ENCODE results near the gene MAGEB1. TPM values are rescaled to one million over a fixed set of nuclear protein-coding genes. Genes with fewer than 3 reads are reported as not detected.

The MAGEB1 gene
- polyA plus RNA-seq (2013, experiment 1 of 2; ENCODE audit: insufficient read length) = not detected
- not detected for polyA plus RNA-seq (2013, experiment 2 of 2; ENCODE audit: insufficient read length)

GRCh38 chrX:30246769-30247489 is at the start of gene MAGEB1:
MAGEB1 (plus strand) TSS chrX:30247146; CDS start chrX:30250494, 3,348 bp downstream.
- DNase-seq = no peak

GRCh38 chrX:30212172-30212571 is 34.8 kb upstream of the MAGEB1 start:
- no peak for DNase-seq

GRCh38 chrX:30215357-30215843 is 31.5 kb upstream of the MAGEB1 start, which contains the start of gene MAGEB2:
MAGEB2 (plus strand) TSS chrX:30215563; CDS start chrX:30218581, 3,018 bp downstream.
- no peak for DNase-seq

GRCh38 chrX:30217465-30217864 is 29.5 kb upstream of the MAGEB1 start:
- no peak for DNase-seq

- no peak for DNase-seq
Measured at GRCh38 chrX:30219372-30219771, 27.6 kb upstream of the MAGEB1 start.

- DNase-seq = no peak
Measured at GRCh38 chrX:30220661-30221060, 26.3 kb upstream of the MAGEB1 start.

GRCh38 chrX:30224536-30224935 is 22.4 kb upstream of the MAGEB1 start:
- DNase-seq = no peak

GRCh38 chrX:30228526-30228925 is 18.4 kb upstream of the MAGEB1 start:
- DNase-seq = no peak

- DNase-seq = no peak
Measured at GRCh38 chrX:30230395-30230794, 16.6 kb upstream of the MAGEB1 start, which contains the start of gene MAGEB3. MAGEB3 (plus strand) TSS chrX:30230657; CDS start chrX:30235925, 5,268 bp downstream.

- no peak for DNase-seq
Measured at GRCh38 chrX:30241724-30242415, 5.1 kb upstream of the MAGEB1 start, which contains the start of gene MAGEB4. MAGEB4 (plus strand) TSS chrX:30242000; CDS start chrX:30242136, 136 bp downstream.

GRCh38 chrX:30248854-30249253 is 1.9 kb downstream of the MAGEB1 start:
- no peak for DNase-seq

GRCh38 chrX:30253257-30253656 is 6.3 kb downstream of the MAGEB1 start:
- DNase-seq = no peak

- DNase-seq = no peak
Measured at GRCh38 chrX:30259927-30260326, 13.0 kb downstream of the MAGEB1 start.

GRCh38 chrX:30261012-30261411 is 14.1 kb downstream of the MAGEB1 start:
- no peak for DNase-seq

- DNase-seq = no peak
Measured at GRCh38 chrX:30262763-30263162, 15.8 kb downstream of the MAGEB1 start.

- DNase-seq = no peak
Measured at GRCh38 chrX:30270639-30271038, 23.7 kb downstream of the MAGEB1 start.

- no peak for DNase-seq
Measured at GRCh38 chrX:30275498-30275897, 28.6 kb downstream of the MAGEB1 start.

- no peak for DNase-seq
Measured at GRCh38 chrX:30278365-30278764, 31.4 kb downstream of the MAGEB1 start.

- DNase-seq = no peak
Measured at GRCh38 chrX:30280428-30280827, 33.5 kb downstream of the MAGEB1 start.

- DNase-seq = peak; percentile 11
Measured at GRCh38 chrX:30282527-30282926, 35.6 kb downstream of the MAGEB1 start.

- DNase-seq = peak; percentile 92
Measured at GRCh38 chrX:30283456-30284200, 36.7 kb downstream of the MAGEB1 start.

GRCh38 chrX:30296408-30297254 is 49.7 kb downstream of the MAGEB1 start:
- DNase-seq = no peak
